ENCODE measurements around the gene COL1A2.
A peak's percentile ranks its signal among the peaks of the same experiment; 100 is the strongest.

COL1A2 gene

GRCh38 chr7:94392393-94392786 is 2.3 kb upstream of the COL1A2 start:
- no peak for TF ChIP-seq CTCF (conservative IDR thresholded peaks at IDR 0.05)
- H3K27ac ChIP-seq: no peak overlapping the region

GRCh38 chr7:94393246-94394108 is 1.2 kb upstream of the COL1A2 start:
- TF ChIP-seq CTCF (conservative IDR thresholded peaks at IDR 0.05): no peak
- H3K27ac ChIP-seq: no peak overlapping the region

- TF ChIP-seq CTCF (conservative IDR thresholded peaks at IDR 0.05): no peak
- H3K27ac ChIP-seq: no peak overlapping the region
These were observed 622 bp upstream of the COL1A2 start for GRCh38 chr7:94394109-94394436.

- H3K27ac ChIP-seq: no peak overlapping the region
- TF ChIP-seq CTCF (conservative IDR thresholded peaks at IDR 0.05): peak; percentile 72
These were observed 694 bp downstream of the COL1A2 start for GRCh38 chr7:94395141-94396036.

GRCh38 chr7:94396037-94396431 is 1.3 kb downstream of the COL1A2 start:
- H3K27ac ChIP-seq: no peak overlapping the region

GRCh38 chr7:94396596-94396995 is 1.9 kb downstream of the COL1A2 start:
- no peak overlapping the region for H3K27ac ChIP-seq
- no peak for TF ChIP-seq CTCF (conservative IDR thresholded peaks at IDR 0.05)

More at GRCh38 chr7:94396037-94396431, 1.3 kb downstream of the COL1A2 start:
- TF ChIP-seq CTCF (conservative IDR thresholded peaks at IDR 0.05): no peak

- no peak for TF ChIP-seq CTCF (conservative IDR thresholded peaks at IDR 0.05)
- H3K27ac ChIP-seq: no peak overlapping the region
These were observed 3.0 kb downstream of the COL1A2 start for GRCh38 chr7:94397722-94398121.
